Gastrocnemius medialis (tissue), 4 donors: ENCODE results near the gene EEF1AKMT2. TPM values are rescaled to one million over a fixed set of nuclear protein-coding genes. Genes with fewer than 3 reads are reported as not detected.
A peak's percentile ranks its signal among the peaks of the same experiment; 100 is the strongest.

Source experiments
- ATAC-seq, 2 donors: fragments of 150-250 bp; one replicate each; pipeline ENCODE4 v1.9.1; 2016
- DNase-seq, 2 donors: peaks; one replicate each; pipeline ENCODE4 v3.0.0-alpha.2; 2019
- H3K27ac ChIP-seq, 4 donors: fragments of 200-600 bp; sonication (generic); 1 replicate in 1 of 4; 2 replicates in 3 of 4; pipeline ENCODE4 v1.5.1; 2016 to 2018; ENCODE audit warnings: mild to moderate bottlenecking in 2 of 4, moderate library complexity in 1 of 4
- H3K27me3 ChIP-seq, 3 donors: fragments of 200-600 bp; sonication (generic) in 2 of 3; 1 replicate in 1 of 3; 2 replicates in 2 of 3; pipeline versions ENCODE4 v1.5.1 to v1.6.0; 2016 to 2019; ENCODE audit warnings: mild to moderate bottlenecking in 1 of 3, moderate library complexity in 1 of 3
- H3K36me3 ChIP-seq, 2 donors: fragments of 200-600 bp; sonication (generic) in 1 of 2; one replicate each; pipeline ENCODE4 v1.5.1; 2017 to 2018
- H3K4me1 ChIP-seq, 2 donors: fragments of 200-600 bp; sonication (generic) in 1 of 2; one replicate each; pipeline ENCODE4 v1.5.1; 2016 to 2017; ENCODE audit warnings: mild to moderate bottlenecking in 2 of 2
- H3K4me3 ChIP-seq, 4 donors: fragments of 200-600 bp; sonication (generic) in 3 of 4; 1 replicate in 1 of 4; 2 replicates in 3 of 4; pipeline ENCODE4 v1.5.1; 2016 to 2019; ENCODE audit warnings: mild to moderate bottlenecking in 2 of 4
- H3K9me3 ChIP-seq, 3 donors: fragments of 200-600 bp; sonication (generic) in 2 of 3; 1 replicate in 1 of 3; 2 replicates in 2 of 3; pipeline ENCODE4 v1.5.1; 2016 to 2019
- POLR2A ChIP-seq, 2 donors: fragments of 450-650 bp; IDR thresholded peaks; one replicate each; pipeline ENCODE4 v1.6.1; 2017; ENCODE audit warnings: antibody characterized with exemption in 2 of 2, mild to moderate bottlenecking in 2 of 2, moderate library complexity in 2 of 2
- in situ Hi-C, 4 donors: fragments of 200-750 bp; cut with MboI; loops; one replicate each; pipeline versions ENCODE4 v1.15.0 to v1.8.0; 2017; ENCODE audit warnings: low sequenced_read_pairs in 4 of 4
- intact Hi-C: fragments of 100-400 bp; cut with DNase I; formaldehyde crosslinking; loops from one replicate; pipeline ENCODE4 v1.15.1; 2023; ENCODE audit warnings: low total_unique reads
- total RNA-seq, 4 donors: library from RNA; depleted of rRNA; stranded (reverse); fragments of >200 nt; gene quantifications; one replicate each; pipeline versions ENCODE4 v1.1.0 to v1.2.3, GENCODE V29; 2016
- TF ChIP-seq, protein P1 (sequence below), 5 experiments: fragments of 450-650 bp in 3 of 5; fragments of 200-600 bp in 2 of 5; sonication (generic) in 2 of 5; IDR thresholded peaks in 4 of 5; conservative IDR thresholded peaks in 1 of 5; 1 replicate in 4 of 5; 2 replicates in 1 of 5; pipeline ENCODE4 v1.5.1; 2016 to 2019; ENCODE audit warnings: antibody characterized with exemption in 5 of 5, mild to moderate bottlenecking in 3 of 5, moderate library complexity in 3 of 5

EEF1AKMT2 gene
- total RNA-seq, 4 donors from 2014 or later = 7.9 to 13.5 (median 9.6) TPM

DNA sequence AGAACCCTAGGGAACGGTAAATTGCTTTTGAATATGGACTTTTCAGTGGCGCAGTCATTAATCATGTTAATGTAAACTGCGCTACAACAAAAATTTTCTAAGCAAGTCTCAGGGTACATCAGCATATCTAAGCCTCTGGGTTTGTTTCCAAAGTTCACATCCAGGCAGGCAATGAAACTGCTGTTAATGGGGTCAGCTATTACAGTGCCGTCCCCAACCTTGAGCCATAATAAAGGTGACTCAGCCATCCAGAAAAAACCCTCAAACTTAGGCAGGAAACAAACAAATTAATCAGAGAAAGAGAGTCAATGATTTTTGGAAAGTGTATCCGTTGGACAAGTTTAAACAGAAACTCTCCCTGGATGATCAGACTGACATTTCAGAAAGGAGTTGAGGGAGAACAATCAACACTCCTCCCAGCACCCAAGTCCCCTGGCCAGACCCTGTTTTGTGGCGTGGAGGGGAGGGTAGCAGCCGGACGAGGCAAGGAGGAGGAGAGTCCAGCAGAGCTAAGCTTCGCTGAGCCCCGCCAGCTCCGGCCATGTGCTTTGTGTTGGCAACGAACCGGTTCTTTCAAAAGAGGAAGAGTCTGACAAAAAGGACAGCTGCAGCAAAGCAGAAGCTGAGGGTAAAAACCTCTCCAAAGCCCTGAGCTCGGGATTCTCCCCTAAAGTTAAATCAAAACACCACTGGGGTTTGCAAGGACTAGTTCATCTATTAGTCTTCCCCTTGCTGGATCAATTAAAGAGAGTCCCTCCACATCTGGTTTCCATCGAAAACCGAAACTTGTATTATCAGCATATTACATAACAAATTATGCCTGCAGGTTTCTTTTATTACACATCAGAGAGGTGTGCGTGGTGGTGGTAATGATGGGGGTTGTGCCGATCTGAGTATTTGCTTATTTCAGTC lies 51.1 kb downstream of the EEF1AKMT2 start:
- Histone ChIP-seq H3K4me3 (peak overlapping the region; percentile 12 to 88 (median 50)), H3K4me1 (peaks cover 80 to 82% of the 10 kb centered on the region in 2 donors), H3K27me3 (no peaks in the 10 kb centered on the region), H3K9me3 (no peaks in the 10 kb centered on the region), H3K36me3 (no peaks in the 10 kb centered on the region), H3K27ac (peak overlapping the region; percentile 92 to 97 (median 92))
- TF ChIP-seq, protein P1, sequence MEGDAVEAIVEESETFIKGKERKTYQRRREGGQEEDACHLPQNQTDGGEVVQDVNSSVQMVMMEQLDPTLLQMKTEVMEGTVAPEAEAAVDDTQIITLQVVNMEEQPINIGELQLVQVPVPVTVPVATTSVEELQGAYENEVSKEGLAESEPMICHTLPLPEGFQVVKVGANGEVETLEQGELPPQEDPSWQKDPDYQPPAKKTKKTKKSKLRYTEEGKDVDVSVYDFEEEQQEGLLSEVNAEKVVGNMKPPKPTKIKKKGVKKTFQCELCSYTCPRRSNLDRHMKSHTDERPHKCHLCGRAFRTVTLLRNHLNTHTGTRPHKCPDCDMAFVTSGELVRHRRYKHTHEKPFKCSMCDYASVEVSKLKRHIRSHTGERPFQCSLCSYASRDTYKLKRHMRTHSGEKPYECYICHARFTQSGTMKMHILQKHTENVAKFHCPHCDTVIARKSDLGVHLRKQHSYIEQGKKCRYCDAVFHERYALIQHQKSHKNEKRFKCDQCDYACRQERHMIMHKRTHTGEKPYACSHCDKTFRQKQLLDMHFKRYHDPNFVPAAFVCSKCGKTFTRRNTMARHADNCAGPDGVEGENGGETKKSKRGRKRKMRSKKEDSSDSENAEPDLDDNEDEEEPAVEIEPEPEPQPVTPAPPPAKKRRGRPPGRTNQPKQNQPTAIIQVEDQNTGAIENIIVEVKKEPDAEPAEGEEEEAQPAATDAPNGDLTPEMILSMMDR (IDR thresholded peaks at IDR 0.05 in 4 of 5, conservative IDR thresholded peaks at IDR 0.05 in 1 of 5) = no peak
- TF ChIP-seq POLR2A (IDR thresholded peaks at IDR 0.05) = peak in 1 of 2 donors; percentile 22
- in situ Hi-C loops = loop anchor here (5.0 to 25.0 kb wide), 5 partner anchors 53 to 203 kb away; no protein-coding TSS in a partner anchor
- DNase-seq = peak; percentile 80 to 86
- ATAC-seq = peak; percentile 26 to 32
- intact Hi-C loops = loop anchor here (1.0 to 5.0 kb wide), 6 partner anchors 20 to 176 kb away; no protein-coding TSS in a partner anchor

DNA sequence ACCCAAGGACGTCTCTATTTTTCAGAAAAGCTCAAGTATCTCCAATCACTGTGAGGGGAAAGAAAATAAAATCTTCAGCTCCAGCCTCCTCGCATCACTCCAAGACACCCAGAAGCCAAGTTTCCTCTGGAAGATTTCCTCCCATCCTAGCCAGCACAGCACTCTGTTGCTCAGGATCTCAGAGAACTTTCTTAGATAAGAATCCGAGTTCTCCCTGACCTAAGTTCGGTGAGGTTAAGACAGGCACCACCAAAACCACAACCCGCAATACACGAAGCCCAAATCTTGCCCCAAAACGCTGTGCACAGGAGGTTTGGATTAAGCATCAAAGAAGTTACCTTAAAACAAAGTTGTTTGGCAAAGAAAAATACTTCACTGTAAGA lies 51.7 kb downstream of the EEF1AKMT2 start:
- H3K4me1 ChIP-seq = peaks cover 82% of the 10 kb centered on the region in 2 donors
- peak overlapping the region; percentile 92 to 97 (median 92) for H3K27ac ChIP-seq
- ATAC-seq = no peak
- in situ Hi-C loops = loop anchor here (5.0 to 25.0 kb wide), 5 partner anchors 53 to 203 kb away; no protein-coding TSS in a partner anchor
- TF ChIP-seq POLR2A (IDR thresholded peaks at IDR 0.05) = no peak
- TF ChIP-seq, protein P1 (IDR thresholded peaks at IDR 0.05 in 4 of 5, conservative IDR thresholded peaks at IDR 0.05 in 1 of 5) = no peak
- no peak for DNase-seq
- H3K4me3 ChIP-seq = peak overlapping the region; percentile 12 to 88 (median 50)
- no peaks in the 10 kb centered on the region for H3K9me3 ChIP-seq
- no peaks in the 10 kb centered on the region for H3K27me3 ChIP-seq
- no peaks in the 10 kb centered on the region for H3K36me3 ChIP-seq
- intact Hi-C loops = loop anchor here (2.0 to 10.0 kb wide), 5 partner anchors 19 to 415 kb away; no protein-coding TSS in a partner anchor

DNA sequence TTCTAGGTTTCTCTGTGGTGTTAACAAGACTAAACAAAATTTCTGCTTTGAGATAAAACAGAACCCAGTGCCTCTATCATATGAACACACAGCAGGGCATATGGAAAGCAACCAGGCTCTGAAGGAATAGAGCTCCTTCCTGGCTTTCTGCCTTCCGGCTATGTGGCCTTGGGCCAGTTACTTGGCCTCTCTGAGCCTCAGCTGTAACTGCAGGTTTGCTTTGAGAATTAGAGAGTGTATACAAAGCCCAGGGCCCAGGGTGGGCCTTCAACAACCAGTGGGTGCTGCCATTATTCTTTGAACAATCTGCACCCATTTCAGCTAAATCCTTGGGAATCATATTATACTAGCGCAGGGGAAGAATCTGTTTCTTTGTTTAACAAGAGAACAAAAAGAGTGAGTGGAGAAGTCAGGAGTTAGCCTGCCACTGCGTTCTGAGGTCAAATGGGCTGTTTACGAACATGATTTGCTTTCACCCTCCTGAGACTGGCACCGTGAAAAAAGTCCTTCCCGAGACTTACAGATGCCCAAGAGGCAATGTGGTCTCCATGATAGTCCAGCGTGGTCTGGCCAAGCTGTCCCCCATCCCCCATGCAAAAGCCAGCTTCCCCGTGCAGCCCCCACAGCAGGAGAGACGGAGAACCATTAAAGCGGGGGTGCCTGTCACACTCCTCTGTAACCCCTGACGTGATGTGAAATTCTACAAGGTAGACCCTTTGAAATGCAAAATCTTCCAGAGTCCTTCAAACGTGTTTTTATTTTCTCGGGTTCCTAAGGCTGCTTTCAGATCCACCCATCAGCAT lies 52.4 kb downstream of the EEF1AKMT2 start:
- DNase-seq (no peak), ATAC-seq (no peak)
- no peaks in the 10 kb centered on the region for H3K9me3 ChIP-seq
- H3K4me3 ChIP-seq = peak overlapping the region in 1 of 4 donors; percentile 73
- in situ Hi-C loops = loop anchor here in 2 of 4 donors (25.0 kb wide), 2 partner anchors 102 to 202 kb away; no protein-coding TSS in a partner anchor
- H3K36me3 ChIP-seq = no peaks in the 10 kb centered on the region
- H3K27ac ChIP-seq = peak overlapping the region; percentile 92 to 97 (median 92)
- peaks cover 85% of the 10 kb centered on the region in 2 donors for H3K4me1 ChIP-seq
- TF ChIP-seq, protein P1 (IDR thresholded peaks at IDR 0.05 in 4 of 5, conservative IDR thresholded peaks at IDR 0.05 in 1 of 5) = no peak
- no peak for TF ChIP-seq POLR2A (IDR thresholded peaks at IDR 0.05)
- H3K27me3 ChIP-seq = no peaks in the 10 kb centered on the region
- intact Hi-C loops = loop anchor here (10.0 kb wide), 1 partner anchor 415 kb away; no protein-coding TSS in a partner anchor

DNA sequence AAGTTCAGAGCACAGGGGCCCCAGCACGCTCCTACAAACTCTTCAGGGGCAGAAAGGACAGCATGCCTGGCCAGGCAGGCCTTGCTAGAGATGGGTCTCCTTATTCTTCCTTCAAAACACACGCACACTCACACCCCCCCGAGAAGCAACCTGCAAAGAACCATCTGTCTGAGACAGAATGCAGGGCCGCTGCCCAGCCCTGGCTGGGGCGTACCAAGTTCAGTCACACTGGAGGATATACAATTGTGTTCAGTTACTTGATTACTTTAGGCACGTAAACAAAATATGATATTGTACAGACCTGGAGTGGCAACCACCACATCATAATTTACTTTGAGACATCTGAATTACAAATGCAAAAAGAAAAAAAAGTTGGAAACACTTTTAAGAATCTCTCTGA lies 53.2 kb downstream of the EEF1AKMT2 start:
- Histone ChIP-seq H3K9me3 (no peaks in the 10 kb centered on the region), H3K4me3 (no peak overlapping the region), H3K4me1 (peaks cover 93 to 94% of the 10 kb centered on the region in 2 donors), H3K36me3 (no peaks in the 10 kb centered on the region), H3K27ac (peak overlapping the region; percentile 92 to 97 (median 92)), H3K27me3 (no peaks in the 10 kb centered on the region)
- ATAC-seq = no peak
- DNase-seq = no peak
- TF ChIP-seq, protein P1 (IDR thresholded peaks at IDR 0.05 in 4 of 5, conservative IDR thresholded peaks at IDR 0.05 in 1 of 5) = no peak
- no peak for TF ChIP-seq POLR2A (IDR thresholded peaks at IDR 0.05)
- intact Hi-C loops = loop anchor here (10.0 kb wide), 1 partner anchor 416 kb away; no protein-coding TSS in a partner anchor
- in situ Hi-C loops = loop anchor here in 2 of 4 donors (25.0 kb wide), 2 partner anchors 101 to 201 kb away; no protein-coding TSS in a partner anchor
